A549 (cell line): ENCODE data around the gene GRK5. TPM values are rescaled to one million over a fixed set of nuclear protein-coding genes. Genes with fewer than 3 reads are reported as not detected.

Source experiments
- ATAC-seq, 2 experiments: fragments of 200-7000 bp in 1 of 2; fragments of >200 bp in 1 of 2; cut with Nextera tagmentation in 1 of 2; cut with Tn5 transposase in 1 of 2; 3 replicates each; pipeline versions ENCODE4 v1.8.0 to v1.9.1; 2018 to 2020; ENCODE audit warnings: mild to moderate bottlenecking in 1 of 2, moderate library complexity in 1 of 2
- CTCF ChIA-PET: fragments of 300-600 bp; sonication (Branson Sonifier 250); formaldehyde crosslinking; extraction: SDS; loops from one replicate; lab custom pipeline; 2021; ENCODE audit warnings: antibody characterized with exemption, inconsistent platforms; lab: Yijun Ruan, JAX
- POLR2A ChIA-PET: fragments of 350-600 bp; formaldehyde crosslinking; extraction: SDS; loops from one replicate; lab custom pipeline; 2021; ENCODE audit warnings: antibody characterized with exemption, inconsistent platforms; lab: Yijun Ruan, JAX
- DNase-seq, 2 experiments: peaks; one replicate each; pipeline versions ENCODE4 v3.0.0 to v3.0.0-alpha.2; 2011 to 2016; ENCODE audit warnings: low read depth in 1 of 2, low spot score in 1 of 2
- FAIRE-seq: peaks from 2 replicates; lab custom pipeline; 2011; peaks lifted over from hg19 to GRCh38; lab: Jason Lieb, UNC
- H3K27ac ChIP-seq, 2 experiments: fragments of >200 bp; sonication (Bioruptor Twin); formaldehyde crosslinking; 3 replicates each; pipeline ENCODE4 v1.5.1; 2016 to 2017
- H3K4me1 ChIP-seq: fragments of >200 bp; sonication (Bioruptor Twin); formaldehyde crosslinking; 3 replicates; pipeline ENCODE4 v1.6.1; 2016
- H3K4me2 ChIP-seq: fragments of >200 bp; sonication (Bioruptor Twin); formaldehyde crosslinking; 3 replicates; pipeline ENCODE4 v1.6.1; 2016
- H3K4me3 ChIP-seq: fragments of >200 bp; sonication (Bioruptor Twin); formaldehyde crosslinking; 3 replicates; pipeline ENCODE4 v1.5.1; 2016
- H3K9me3 ChIP-seq: fragments of >200 bp; sonication (Bioruptor Twin); formaldehyde crosslinking; 3 replicates; pipeline ENCODE4 v1.6.1; 2016
- BHLHE40 ChIP-seq: IDR thresholded peaks from 2 replicates; pipeline ENCODE4 v1.6.1; 2012; ENCODE audit warnings: low read depth, low read length, inconsistent platforms
- CEBPB ChIP-seq, 2 experiments: fragments of >200 bp in 1 of 2; sonication (Bioruptor Twin) in 1 of 2; formaldehyde crosslinking in 1 of 2; IDR thresholded peaks; 2 replicates each; pipeline ENCODE4 v1.6.1; 2012 to 2016
- CHD2 ChIP-seq: fragments of 150-350 bp; IDR thresholded peaks from 2 replicates; pipeline ENCODE4 v1.6.1; 2014; ENCODE audit warnings: low read length; ENCODE audit not compliant: partially characterized antibody
- EHMT2 ChIP-seq: fragments of 200-600 bp; sonication (generic); IDR thresholded peaks from 2 replicates; pipeline ENCODE4 v1.6.1; 2016; ENCODE audit warnings: antibody characterized with exemption, low read depth, mild to moderate bottlenecking, moderate library complexity
- GATA3 ChIP-seq: IDR thresholded peaks from 2 replicates; pipeline ENCODE4 v1.6.1; 2012; ENCODE audit warnings: borderline replicate concordance
- HDAC2 ChIP-seq: fragments of 200-600 bp; sonication (generic); IDR thresholded peaks from 2 replicates; pipeline ENCODE4 v1.6.1; 2016
- NPAS2 ChIP-seq: fragments of 250-450 bp; sonication (Bioruptor Pico); IDR thresholded peaks from 2 replicates; pipeline ENCODE4 v1.8.0; 2022; ENCODE audit warnings: mild to moderate bottlenecking, moderate library complexity, borderline replicate concordance
- PHF8 ChIP-seq: fragments of 200-600 bp; sonication (generic); IDR thresholded peaks from 2 replicates; pipeline ENCODE4 v1.6.1; 2016; ENCODE audit warnings: low read depth, mild to moderate bottlenecking, antibody characterized with exemption, moderate library complexity, borderline replicate concordance
- RAD21 ChIP-seq, 2 experiments: fragments of >200 bp in 1 of 2; sonication (Bioruptor Twin) in 1 of 2; formaldehyde crosslinking in 1 of 2; IDR thresholded peaks in 1 of 2; conservative IDR thresholded peaks in 1 of 2; 2 replicates in 1 of 2; 3 replicates in 1 of 2; pipeline ENCODE4 v1.6.1; 2012 to 2018; ENCODE audit warnings: inconsistent platforms in 1 of 2
- TP53 ChIP-seq: fragments of 250-450 bp; sonication (Bioruptor Pico); IDR thresholded peaks from 2 replicates; pipeline ENCODE4 v1.5.0; 2021; ENCODE audit warnings: mild to moderate bottlenecking, moderate library complexity
- ZC3H11A ChIP-seq: fragments of 450-650 bp; IDR thresholded peaks from 2 replicates; pipeline ENCODE4 v1.6.1; 2014; ENCODE audit warnings: antibody characterized with exemption, mild to moderate bottlenecking
- WGBS: methylation state at CpG from one replicate; pipeline ENCODE4 v1.1.6; 2017; ENCODE audit errors: missing lambda C conversion rate; 5-methylcytosine and 5-hydroxymethylcytosine counted together
- polyA plus RNA-seq, 4 experiments: library from polyadenylated mRNA; depleted of rRNA in 3 of 4; stranded (reverse); fragments of >200 nt; fragmentation: RNase III in 1 of 4; extraction: RNeasy Plus Mini Kit Qiagen cat#74134 plus additional on column Dnase treatment in 1 of 4; gene quantifications; 2 replicates in 3 of 4; 3 replicates in 1 of 4; pipeline ENCODE4 v1.2.3, GENCODE V29; 2011 to 2017
- TF ChIP-seq, protein P1 (sequence below): fragments of 250-450 bp; sonication (Bioruptor Pico); IDR thresholded peaks from 2 replicates; pipeline ENCODE4 v1.5.0; 2021; ENCODE audit warnings: mild to moderate bottlenecking, moderate library complexity, borderline replicate concordance
- TF ChIP-seq, protein P2 (sequence below): fragments of >200 bp; sonication (Bioruptor Twin); formaldehyde crosslinking; IDR thresholded peaks from 3 replicates; pipeline ENCODE4 v1.5.1; 2016
- TF ChIP-seq, protein P3 (sequence below): IDR thresholded peaks from 2 replicates; pipeline ENCODE4 v1.6.1; 2012
- TF ChIP-seq, protein P4 (sequence below): fragments of 150-350 bp; IDR thresholded peaks from 2 replicates; pipeline ENCODE4 v1.6.1; 2014; ENCODE audit warnings: low read depth, mild to moderate bottlenecking, low read length
- TF ChIP-seq, protein P5 (sequence below): IDR thresholded peaks from 2 replicates; pipeline ENCODE4 v1.6.1; 2012; ENCODE audit warnings: low read depth, borderline replicate concordance
- TF ChIP-seq, protein P6 (sequence below): fragments of 200-600 bp; sonication (generic); IDR thresholded peaks from 2 replicates; pipeline ENCODE4 v1.6.1; 2016; ENCODE audit warnings: antibody characterized with exemption, mild to moderate bottlenecking, moderate library complexity

Gene GRK5
- polyA plus RNA-seq, 2 of the 4 experiments (the other 2 are of a cell fraction), result 5.0 to 7.9 TPM

DNA sequence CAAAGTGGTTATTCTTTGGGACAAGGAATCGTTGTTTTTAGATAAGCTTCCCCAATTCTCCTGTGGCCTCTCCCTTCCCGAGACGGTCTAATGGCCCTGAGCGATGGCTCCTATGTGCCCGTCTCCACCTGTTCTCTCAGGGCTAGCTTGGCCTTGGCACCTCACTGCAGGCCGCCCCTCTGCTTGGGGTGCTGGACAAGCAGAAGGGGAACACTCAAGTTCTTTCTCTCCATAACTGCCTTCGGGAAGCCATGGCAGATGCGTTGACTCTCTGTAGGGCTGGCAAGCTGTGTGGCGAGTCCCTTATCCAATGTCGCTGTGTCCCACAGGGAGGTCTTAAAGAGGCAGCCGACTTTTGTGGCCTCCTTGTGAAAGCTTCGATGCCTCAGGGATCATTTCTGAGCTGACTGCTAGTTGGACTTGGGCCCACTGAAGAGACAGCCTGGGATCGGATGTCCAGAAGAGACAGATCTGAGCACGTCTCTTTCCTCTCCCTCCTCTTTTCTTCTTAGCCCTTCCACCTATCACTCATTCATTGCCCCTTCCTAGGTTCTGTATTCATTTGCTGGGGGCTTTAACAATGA lies 70.8 kb downstream of the GRK5 start:
- POLR2A ChIA-PET, result no interaction called here
- 90% methylated on average over 14 of the region's 14 CpGs for WGBS
- Histone ChIP-seq H3K4me2 (no peak overlapping the region), H3K4me3 (no peak overlapping the region)
- TF ChIP-seq CHD2 (no peak), GATA3 (no peak), HDAC2 (no peak), ZC3H11A (no peak), CEBPB (IDR thresholded peaks at IDR 0.05) (no peak), PHF8 (no peak), NPAS2 (CRISPR knock-in tag) (no peak), TP53 (no peak), RAD21 (conservative IDR thresholded peaks at IDR 0.05 in 1 of 2, IDR thresholded peaks at IDR 0.05 in 1 of 2) (no peak), EHMT2 (no peak), BHLHE40 (no peak)
- TF ChIP-seq, protein P1, sequence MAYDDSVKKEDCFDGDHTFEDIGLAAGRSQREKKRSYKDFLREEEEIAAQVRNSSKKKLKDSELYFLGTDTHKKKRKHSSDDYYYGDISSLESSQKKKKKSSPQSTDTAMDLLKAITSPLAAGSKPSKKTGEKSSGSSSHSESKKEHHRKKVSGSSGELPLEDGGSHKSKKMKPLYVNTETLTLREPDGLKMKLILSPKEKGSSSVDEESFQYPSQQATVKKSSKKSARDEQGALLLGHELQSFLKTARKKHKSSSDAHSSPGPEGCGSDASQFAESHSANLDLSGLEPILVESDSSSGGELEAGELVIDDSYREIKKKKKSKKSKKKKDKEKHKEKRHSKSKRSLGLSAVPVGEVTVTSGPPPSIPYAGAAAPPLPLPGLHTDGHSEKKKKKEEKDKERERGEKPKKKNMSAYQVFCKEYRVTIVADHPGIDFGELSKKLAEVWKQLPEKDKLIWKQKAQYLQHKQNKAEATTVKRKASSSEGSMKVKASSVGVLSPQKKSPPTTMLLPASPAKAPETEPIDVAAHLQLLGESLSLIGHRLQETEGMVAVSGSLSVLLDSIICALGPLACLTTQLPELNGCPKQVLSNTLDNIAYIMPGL, result no peak
- TF ChIP-seq, protein P2, sequence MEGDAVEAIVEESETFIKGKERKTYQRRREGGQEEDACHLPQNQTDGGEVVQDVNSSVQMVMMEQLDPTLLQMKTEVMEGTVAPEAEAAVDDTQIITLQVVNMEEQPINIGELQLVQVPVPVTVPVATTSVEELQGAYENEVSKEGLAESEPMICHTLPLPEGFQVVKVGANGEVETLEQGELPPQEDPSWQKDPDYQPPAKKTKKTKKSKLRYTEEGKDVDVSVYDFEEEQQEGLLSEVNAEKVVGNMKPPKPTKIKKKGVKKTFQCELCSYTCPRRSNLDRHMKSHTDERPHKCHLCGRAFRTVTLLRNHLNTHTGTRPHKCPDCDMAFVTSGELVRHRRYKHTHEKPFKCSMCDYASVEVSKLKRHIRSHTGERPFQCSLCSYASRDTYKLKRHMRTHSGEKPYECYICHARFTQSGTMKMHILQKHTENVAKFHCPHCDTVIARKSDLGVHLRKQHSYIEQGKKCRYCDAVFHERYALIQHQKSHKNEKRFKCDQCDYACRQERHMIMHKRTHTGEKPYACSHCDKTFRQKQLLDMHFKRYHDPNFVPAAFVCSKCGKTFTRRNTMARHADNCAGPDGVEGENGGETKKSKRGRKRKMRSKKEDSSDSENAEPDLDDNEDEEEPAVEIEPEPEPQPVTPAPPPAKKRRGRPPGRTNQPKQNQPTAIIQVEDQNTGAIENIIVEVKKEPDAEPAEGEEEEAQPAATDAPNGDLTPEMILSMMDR, result no peak
- TF ChIP-seq, protein P3, sequence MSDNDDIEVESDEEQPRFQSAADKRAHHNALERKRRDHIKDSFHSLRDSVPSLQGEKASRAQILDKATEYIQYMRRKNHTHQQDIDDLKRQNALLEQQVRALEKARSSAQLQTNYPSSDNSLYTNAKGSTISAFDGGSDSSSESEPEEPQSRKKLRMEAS, result no peak
- TF ChIP-seq, protein P4, sequence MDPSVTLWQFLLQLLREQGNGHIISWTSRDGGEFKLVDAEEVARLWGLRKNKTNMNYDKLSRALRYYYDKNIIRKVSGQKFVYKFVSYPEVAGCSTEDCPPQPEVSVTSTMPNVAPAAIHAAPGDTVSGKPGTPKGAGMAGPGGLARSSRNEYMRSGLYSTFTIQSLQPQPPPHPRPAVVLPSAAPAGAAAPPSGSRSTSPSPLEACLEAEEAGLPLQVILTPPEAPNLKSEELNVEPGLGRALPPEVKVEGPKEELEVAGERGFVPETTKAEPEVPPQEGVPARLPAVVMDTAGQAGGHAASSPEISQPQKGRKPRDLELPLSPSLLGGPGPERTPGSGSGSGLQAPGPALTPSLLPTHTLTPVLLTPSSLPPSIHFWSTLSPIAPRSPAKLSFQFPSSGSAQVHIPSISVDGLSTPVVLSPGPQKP, result no peak
- TF ChIP-seq, protein P5, sequence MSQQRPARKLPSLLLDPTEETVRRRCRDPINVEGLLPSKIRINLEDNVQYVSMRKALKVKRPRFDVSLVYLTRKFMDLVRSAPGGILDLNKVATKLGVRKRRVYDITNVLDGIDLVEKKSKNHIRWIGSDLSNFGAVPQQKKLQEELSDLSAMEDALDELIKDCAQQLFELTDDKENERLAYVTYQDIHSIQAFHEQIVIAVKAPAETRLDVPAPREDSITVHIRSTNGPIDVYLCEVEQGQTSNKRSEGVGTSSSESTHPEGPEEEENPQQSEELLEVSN, result no peak
- TF ChIP-seq, protein P6, sequence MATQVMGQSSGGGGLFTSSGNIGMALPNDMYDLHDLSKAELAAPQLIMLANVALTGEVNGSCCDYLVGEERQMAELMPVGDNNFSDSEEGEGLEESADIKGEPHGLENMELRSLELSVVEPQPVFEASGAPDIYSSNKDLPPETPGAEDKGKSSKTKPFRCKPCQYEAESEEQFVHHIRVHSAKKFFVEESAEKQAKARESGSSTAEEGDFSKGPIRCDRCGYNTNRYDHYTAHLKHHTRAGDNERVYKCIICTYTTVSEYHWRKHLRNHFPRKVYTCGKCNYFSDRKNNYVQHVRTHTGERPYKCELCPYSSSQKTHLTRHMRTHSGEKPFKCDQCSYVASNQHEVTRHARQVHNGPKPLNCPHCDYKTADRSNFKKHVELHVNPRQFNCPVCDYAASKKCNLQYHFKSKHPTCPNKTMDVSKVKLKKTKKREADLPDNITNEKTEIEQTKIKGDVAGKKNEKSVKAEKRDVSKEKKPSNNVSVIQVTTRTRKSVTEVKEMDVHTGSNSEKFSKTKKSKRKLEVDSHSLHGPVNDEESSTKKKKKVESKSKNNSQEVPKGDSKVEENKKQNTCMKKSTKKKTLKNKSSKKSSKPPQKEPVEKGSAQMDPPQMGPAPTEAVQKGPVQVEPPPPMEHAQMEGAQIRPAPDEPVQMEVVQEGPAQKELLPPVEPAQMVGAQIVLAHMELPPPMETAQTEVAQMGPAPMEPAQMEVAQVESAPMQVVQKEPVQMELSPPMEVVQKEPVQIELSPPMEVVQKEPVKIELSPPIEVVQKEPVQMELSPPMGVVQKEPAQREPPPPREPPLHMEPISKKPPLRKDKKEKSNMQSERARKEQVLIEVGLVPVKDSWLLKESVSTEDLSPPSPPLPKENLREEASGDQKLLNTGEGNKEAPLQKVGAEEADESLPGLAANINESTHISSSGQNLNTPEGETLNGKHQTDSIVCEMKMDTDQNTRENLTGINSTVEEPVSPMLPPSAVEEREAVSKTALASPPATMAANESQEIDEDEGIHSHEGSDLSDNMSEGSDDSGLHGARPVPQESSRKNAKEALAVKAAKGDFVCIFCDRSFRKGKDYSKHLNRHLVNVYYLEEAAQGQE, result no peak
- TF ChIP-seq, all 56 proteins: peak for 0
- no peak for ATAC-seq
- Histone ChIP-seq H3K9me3 (no peaks in the 10 kb centered on the region), H3K27ac (no peak overlapping the region), H3K4me1 (no peaks in the 10 kb centered on the region)
- CTCF ChIA-PET, result interaction anchor here (0.8 to 1.3 kb wide), 2 partner anchors 24 to 72 kb away, joined by 3 to 4 read pairs; no protein-coding TSS in a partner anchor
- no peak for DNase-seq
- no peak for FAIRE-seq
